Activated naive CD4-positive, alpha-beta T cell treated with anti-CD3 and anti-CD28 coated beads, Interleukin-2, amount 50 U/mL, for 72 hours (primary cell): ENCODE measurements around the gene PEF1. TPM values are rescaled to one million over a fixed set of nuclear protein-coding genes. Genes with fewer than 3 reads are reported as not detected.

Source experiments
- ATAC-seq, 2 donors: fragments of 150-1000 bp; cut with Tn5 transposase; 2 replicates each; pipeline ENCODE4 v1.10.0; 2021; ENCODE audit warnings: mild to moderate bottlenecking in 2 of 2, moderate library complexity in 2 of 2
- DNase-seq, 2 donors: peaks; one replicate each; pipeline ENCODE4 v3.0.0; 2021 to 2022; ENCODE audit warnings: low spot score in 2 of 2
- H3K27ac Mint-ChIP-seq, 2 donors: one replicate each; pipeline ENCODE4 v1.8.0; 2022; ENCODE audit warnings: mild to moderate bottlenecking in 2 of 2, mixed read lengths in 2 of 2
- H3K36me3 Mint-ChIP-seq, 2 donors: one replicate each; pipeline ENCODE4 v1.8.0; 2022; ENCODE audit warnings: mixed read lengths in 2 of 2
- H3K9me3 Mint-ChIP-seq, 2 donors: one replicate each; pipeline ENCODE4 v1.8.0; 2022; ENCODE audit warnings: mixed read lengths in 2 of 2
- total RNA-seq, 2 donors: library from RNA; stranded (reverse); gene quantifications; one replicate each; pipeline ENCODE4 v1.2.3, GENCODE V29; 2022

Gene PEF1
- total RNA-seq, 2 donors from 2014 or later = 55.4 to 55.8 TPM

GRCh38 chr1:31648190-31648589, 3.5 kb upstream of the PEF1 start:
- no peak for ATAC-seq
- H3K36me3 Mint-ChIP-seq = peaks cover 0 to 19% of the 10 kb centered on the region in 2 donors
- DNase-seq = no peak
- no peak overlapping the region for H3K27ac Mint-ChIP-seq
- no peaks in the 10 kb centered on the region for H3K9me3 Mint-ChIP-seq

GRCh38 chr1:31647106-31647505, 2.4 kb upstream of the PEF1 start:
- ATAC-seq = no peak

GRCh38 chr1:31646259-31646960, 1.7 kb upstream of the PEF1 start:
- H3K9me3 Mint-ChIP-seq = no peaks in the 10 kb centered on the region
- DNase-seq (no peak), ATAC-seq (no peak)
- peaks cover 0 to 19% of the 10 kb centered on the region in 2 donors for H3K36me3 Mint-ChIP-seq
- H3K27ac Mint-ChIP-seq = peak overlapping the region in 1 of 2 donors; percentile 98

More at GRCh38 chr1:31647106-31647505, 2.4 kb upstream of the PEF1 start:
- no peak for DNase-seq
- Mint-ChIP-seq H3K27ac (peak overlapping the region in 1 of 2 donors; percentile 28), H3K9me3 (no peaks in the 10 kb centered on the region), H3K36me3 (peaks cover 0 to 19% of the 10 kb centered on the region in 2 donors)

GRCh38 chr1:31645274-31645568, 545 bp upstream of the PEF1 start:
- Mint-ChIP-seq H3K27ac (peak overlapping the region; percentile 98 to 100), H3K36me3 (peaks cover 0 to 19% of the 10 kb centered on the region in 2 donors), H3K9me3 (no peaks in the 10 kb centered on the region)
- no peak for DNase-seq
- no peak for ATAC-seq

GRCh38 chr1:31643976-31644559, 608 bp downstream of the PEF1 start:
- Mint-ChIP-seq H3K9me3 (no peaks in the 10 kb centered on the region), H3K27ac (peak overlapping the region; percentile 98 to 100), H3K36me3 (peaks cover 0 to 19% of the 10 kb centered on the region in 2 donors)
- DNase-seq (no peak), ATAC-seq (peak; percentile 51 to 54)

GRCh38 chr1:31642897-31643296, 1.8 kb downstream of the PEF1 start:
- no peak for ATAC-seq
- Mint-ChIP-seq H3K9me3 (no peaks in the 10 kb centered on the region), H3K27ac (no peak overlapping the region), H3K36me3 (peaks cover 0 to 19% of the 10 kb centered on the region in 2 donors)
- no peak for DNase-seq

GRCh38 chr1:31642366-31642765, 2.3 kb downstream of the PEF1 start:
- ATAC-seq = no peak
- Mint-ChIP-seq H3K27ac (no peak overlapping the region), H3K9me3 (no peaks in the 10 kb centered on the region), H3K36me3 (peaks cover 0 to 19% of the 10 kb centered on the region in 2 donors)
- no peak for DNase-seq

- no peak overlapping the region for H3K27ac Mint-ChIP-seq
- no peaks in the 10 kb centered on the region for H3K9me3 Mint-ChIP-seq
- ATAC-seq = no peak
- peaks cover 0 to 19% of the 10 kb centered on the region in 2 donors for H3K36me3 Mint-ChIP-seq
- no peak for DNase-seq
These were observed 3.7 kb downstream of the PEF1 start for GRCh38 chr1:31640964-31641363.

- Mint-ChIP-seq H3K9me3 (no peaks in the 10 kb centered on the region), H3K36me3 (peaks cover 0 to 17% of the 10 kb centered on the region in 2 donors), H3K27ac (no peak overlapping the region)
- no peak for DNase-seq
- ATAC-seq = no peak
These were observed 4.5 kb downstream of the PEF1 start for GRCh38 chr1:31640179-31640578.

GRCh38 chr1:31639543-31639942, 5.1 kb downstream of the PEF1 start:
- DNase-seq (no peak), ATAC-seq (peak in 1 of 2 donors; percentile 3)
- Mint-ChIP-seq H3K36me3 (peaks cover 0 to 11% of the 10 kb centered on the region in 2 donors), H3K9me3 (no peaks in the 10 kb centered on the region), H3K27ac (no peak overlapping the region)

- Mint-ChIP-seq H3K27ac (peak overlapping the region; percentile 58 to 81), H3K9me3 (no peaks in the 10 kb centered on the region), H3K36me3 (no peaks in the 10 kb centered on the region)
- ATAC-seq (no peak), DNase-seq (no peak)
These were observed 6.6 kb downstream of the PEF1 start for GRCh38 chr1:31637915-31638673.

- Mint-ChIP-seq H3K9me3 (no peaks in the 10 kb centered on the region), H3K36me3 (no peaks in the 10 kb centered on the region), H3K27ac (no peak overlapping the region)
- DNase-seq (peak in 1 of 2 donors; percentile 59), ATAC-seq (no peak)
These were observed 11.6 kb downstream of the PEF1 start for GRCh38 chr1:31633117-31633516.

GRCh38 chr1:31632649-31633048, 12.0 kb downstream of the PEF1 start:
- no peak for DNase-seq
- no peaks in the 10 kb centered on the region for H3K9me3 Mint-ChIP-seq

GRCh38 chr1:31628931-31629556, 15.6 kb downstream of the PEF1 start:
- no peak overlapping the region for H3K27ac Mint-ChIP-seq
- no peaks in the 10 kb centered on the region for H3K36me3 Mint-ChIP-seq
- no peaks in the 10 kb centered on the region for H3K9me3 Mint-ChIP-seq
- ATAC-seq (no peak), DNase-seq (no peak)

More at GRCh38 chr1:31632649-31633048, 12.0 kb downstream of the PEF1 start:
- Mint-ChIP-seq H3K27ac (peak overlapping the region in 1 of 2 donors; percentile 25), H3K36me3 (no peaks in the 10 kb centered on the region)
- no peak for ATAC-seq

- no peak for ATAC-seq
- H3K27ac Mint-ChIP-seq = peak overlapping the region in 1 of 2 donors; percentile 55
- DNase-seq = no peak
- H3K9me3 Mint-ChIP-seq = no peaks in the 10 kb centered on the region
- H3K36me3 Mint-ChIP-seq = no peaks in the 10 kb centered on the region
These were observed 16.6 kb downstream of the PEF1 start for GRCh38 chr1:31627930-31628559.

GRCh38 chr1:31627301-31627929, 17.3 kb downstream of the PEF1 start:
- H3K27ac Mint-ChIP-seq = peak overlapping the region; percentile 52 to 72
- DNase-seq = no peak
- no peak for ATAC-seq
- no peaks in the 10 kb centered on the region for H3K36me3 Mint-ChIP-seq
- H3K9me3 Mint-ChIP-seq = no peaks in the 10 kb centered on the region
